Adipose tissue (tissue), 3 donors: ENCODE measurements around the gene TMEM187. TPM values are rescaled to one million over a fixed set of nuclear protein-coding genes. Genes with fewer than 3 reads are reported as not detected.

ENCODE experiments used
- H3K27ac ChIP-seq: one replicate; pipeline ENCODE4 v1.5.1; 2013; ENCODE audit warnings: low read depth, low read length
- WGBS, 3 donors: extraction: QIAGEN DNeasy Blood & Tissue Kit; methylation state at CpG; one replicate each; pipeline ENCODE4 v1.1.7; 2013; 5-methylcytosine and 5-hydroxymethylcytosine counted together
- polyA plus RNA-seq, 3 donors: library from polyadenylated mRNA; stranded (reverse); fragments of 200-250 nt; gene quantifications; one replicate each; pipeline ENCODE4 v1.2.3, GENCODE V29; 2013
- donor health status: healthy with polysubstance abuse.
- donor health status: Bipolar disorder and iron deficiency.
- donor health status: healthy.

TMEM187 gene
- polyA plus RNA-seq, 3 donors: 3.3 to 14.3 (median 5.8) TPM

DNA sequence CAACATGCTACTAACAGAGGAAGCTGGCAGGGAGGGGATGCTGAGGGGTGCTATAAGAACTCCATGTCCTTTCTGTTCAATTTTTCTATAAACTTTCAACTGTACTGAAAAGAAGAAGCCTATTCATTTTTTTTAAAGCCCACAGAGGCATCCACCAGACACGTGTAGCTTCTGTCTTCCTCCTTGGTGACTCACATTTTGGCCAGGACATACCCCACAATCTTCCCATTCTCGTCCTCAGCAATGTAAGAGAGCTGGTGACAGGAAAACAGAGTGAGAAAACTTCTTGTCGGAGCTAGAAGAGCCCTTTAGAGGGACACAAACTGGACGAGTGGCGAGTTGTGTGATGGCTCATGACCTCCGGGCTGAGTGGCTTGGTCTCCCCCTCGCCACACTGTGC, 38.8 kb upstream of the TMEM187 start:
- 32 to 44% (median 33%) methylated on average over 7 of the region's 7 CpGs for WGBS, 3 donors
- H3K27ac ChIP-seq: no peak overlapping the region

DNA sequence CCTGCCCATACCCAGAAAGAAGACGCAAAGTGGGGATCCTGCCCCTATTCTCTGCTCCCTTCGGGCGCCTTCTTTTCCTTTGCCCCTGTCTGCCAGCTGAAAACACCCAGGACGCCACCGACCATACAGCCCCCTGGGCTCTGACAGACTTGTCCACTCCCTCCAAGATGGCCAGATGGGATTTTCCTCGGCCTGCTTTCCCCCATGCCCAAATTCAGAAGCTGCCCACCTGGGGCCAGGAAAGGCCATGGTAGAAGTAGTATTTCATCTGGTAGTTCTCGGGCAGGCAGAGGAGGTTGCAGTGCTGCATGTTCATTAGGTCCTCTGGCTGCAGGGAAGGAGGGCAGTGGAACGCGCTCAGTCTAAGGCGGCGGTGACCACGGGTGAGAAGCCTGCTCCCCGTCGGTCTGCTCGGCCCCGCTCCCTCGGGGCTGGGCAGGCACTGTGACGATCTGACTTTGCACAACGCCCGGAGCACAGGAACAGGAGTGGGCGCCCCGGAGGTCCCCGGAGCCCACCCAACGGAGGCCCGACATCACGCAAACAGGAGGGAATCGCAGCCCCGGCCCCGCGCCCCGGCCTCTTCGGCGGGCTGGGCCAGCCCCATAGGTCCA, 38.3 kb upstream of the TMEM187 start:
- 4 to 23% (median 7%) methylated on average over 17 to 33 of the region's 33 CpGs for WGBS, 3 donors
- no peak overlapping the region for H3K27ac ChIP-seq

DNA sequence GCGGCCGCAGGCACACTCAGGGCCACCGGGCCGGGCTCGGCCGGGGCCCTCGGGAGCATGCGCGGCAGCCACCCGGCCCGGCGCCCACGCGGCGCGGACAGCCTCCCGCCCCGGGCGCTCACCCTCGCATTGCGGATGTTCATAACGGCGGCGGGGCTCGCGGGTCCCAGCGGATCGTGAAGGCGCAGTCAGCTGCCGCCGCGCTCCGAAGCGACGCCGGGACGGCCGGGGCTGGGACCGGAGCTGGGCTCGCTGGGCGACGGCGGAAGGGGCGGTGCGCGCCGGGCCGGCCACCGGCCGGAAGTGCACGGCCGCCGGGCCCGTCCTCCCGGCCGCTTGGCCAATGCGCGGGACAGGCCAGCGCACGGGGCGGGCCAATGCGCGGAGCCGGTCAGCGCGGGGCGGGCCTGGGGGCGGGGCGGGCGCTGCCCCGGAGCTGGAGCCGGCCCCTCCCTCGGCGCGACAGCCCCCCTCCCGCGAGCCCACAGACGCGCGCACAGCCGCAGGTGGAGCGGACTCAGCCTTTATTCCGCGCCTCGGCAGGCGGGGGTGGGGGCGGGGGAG, 37.7 kb upstream of the TMEM187 start, which contains the start of gene NAA10:
Gene NAA10, minus strand, starts transcription at position 276 of the 564 bp plus-strand sequence. Its CDS starts 133 bp downstream, at position 143.
- no peak within 1 kb of the TSS for H3K27ac ChIP-seq
- WGBS, 3 donors: 0 to 11% (median 0%) methylated on average over 7 to 81 of the region's 87 CpGs

DNA sequence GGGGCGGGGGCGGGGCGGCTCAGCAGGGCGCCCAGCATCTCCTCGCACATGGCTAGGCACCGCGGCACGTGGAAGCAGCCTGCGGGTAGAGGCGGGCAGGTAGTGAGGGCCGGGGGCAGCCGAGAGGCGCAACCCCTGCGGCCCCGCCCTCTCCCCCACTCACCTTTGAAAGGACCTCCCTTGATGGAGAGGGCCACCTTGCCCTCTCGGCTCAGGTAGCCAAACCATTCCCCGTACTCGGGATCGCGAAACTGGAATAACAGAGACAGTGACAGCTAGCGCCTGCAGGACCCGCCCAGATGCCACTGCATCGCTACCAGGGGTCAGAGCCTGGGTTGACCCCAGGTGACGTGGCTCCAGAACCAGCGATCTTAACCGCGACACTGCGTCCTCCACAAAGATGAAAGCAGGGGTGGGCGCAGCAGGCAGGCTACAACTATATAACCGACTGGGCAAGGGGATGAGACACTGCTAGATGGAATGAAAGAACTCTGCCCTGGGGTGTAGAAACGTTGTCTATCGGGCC, 37.2 kb upstream of the TMEM187 start:
- WGBS, 3 donors: 16 to 25% (median 18%) methylated on average over 14 to 30 of the region's 32 CpGs
- H3K27ac ChIP-seq: no peak overlapping the region

DNA sequence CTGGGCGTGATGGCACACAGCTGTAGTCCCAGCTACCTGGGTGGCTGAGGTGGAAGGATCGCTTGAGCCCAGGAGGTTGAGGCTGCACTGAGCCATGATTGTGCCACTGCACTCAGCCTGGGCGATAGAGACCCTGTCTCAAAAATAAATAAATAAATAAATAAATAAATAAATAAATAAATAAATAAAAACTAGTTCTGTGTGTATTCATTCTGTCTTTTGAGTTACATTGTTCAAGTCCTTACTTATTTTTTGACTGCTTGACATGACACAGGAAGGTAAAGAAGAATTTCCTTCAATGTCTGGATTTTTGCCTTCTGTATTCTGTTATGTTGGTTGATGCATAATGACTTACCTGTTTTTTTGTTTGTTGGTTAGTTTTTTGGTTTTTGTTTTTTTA, 35.5 kb upstream of the TMEM187 start:
- WGBS, 3 donors: 89 to 95% (median 94%) methylated on average over 3 of the region's 3 CpGs

DNA sequence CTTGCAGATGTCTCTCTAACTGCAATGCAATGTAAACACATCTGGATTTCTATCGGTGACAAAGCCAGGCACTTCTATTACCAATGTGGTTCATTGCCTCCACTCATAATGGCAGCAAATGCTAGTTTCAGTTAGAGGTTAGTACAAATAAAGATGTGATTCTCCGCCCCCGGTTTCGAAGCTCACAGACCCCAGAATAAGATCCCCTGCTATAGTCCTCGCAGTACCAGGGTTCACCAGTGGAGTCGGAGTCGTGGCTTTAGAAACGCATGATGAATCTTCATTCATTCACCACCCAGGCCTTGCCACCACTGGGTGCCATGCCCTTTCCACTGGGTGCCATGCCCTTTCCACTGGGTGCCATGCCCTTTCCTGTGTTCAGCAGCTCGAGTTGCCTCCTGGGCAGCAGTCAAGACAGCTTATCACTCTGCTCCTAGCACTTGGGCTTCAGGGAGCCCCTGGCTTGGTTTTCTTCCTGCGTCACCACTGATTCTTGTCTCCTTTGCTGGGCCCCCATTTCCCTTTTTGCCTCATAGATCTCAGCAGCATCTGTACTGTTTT, 34.2 kb upstream of the TMEM187 start:
- no peak overlapping the region for H3K27ac ChIP-seq
- 77 to 83% (median 78%) methylated on average over 10 of the region's 10 CpGs for WGBS, 3 donors

More for the DNA sequence above, 35.5 kb upstream of the TMEM187 start:
- H3K27ac ChIP-seq: no peak overlapping the region

DNA sequence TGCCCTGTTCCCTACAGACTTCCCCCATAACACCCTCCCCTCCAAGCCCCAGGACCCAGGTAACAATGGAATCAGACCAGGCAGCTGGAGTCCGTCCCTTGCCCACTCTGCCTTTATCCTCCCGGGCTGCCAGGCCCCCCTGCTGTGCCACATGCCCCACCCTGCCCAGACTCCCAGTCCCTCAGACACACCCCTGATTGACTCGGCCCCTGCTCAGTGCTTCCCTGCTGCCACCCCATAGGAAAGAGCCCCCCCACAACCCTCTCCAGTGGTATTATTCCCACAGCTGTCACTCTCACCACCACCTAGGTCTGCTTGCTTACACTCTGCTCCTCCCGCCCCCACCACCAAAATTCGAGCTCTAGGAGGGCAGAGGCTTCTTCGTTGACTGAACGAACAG, 33.0 kb upstream of the TMEM187 start:
- 63 to 82% (median 67%) methylated on average over 7 of the region's 7 CpGs for WGBS, 3 donors
- H3K27ac ChIP-seq: no peak overlapping the region

DNA sequence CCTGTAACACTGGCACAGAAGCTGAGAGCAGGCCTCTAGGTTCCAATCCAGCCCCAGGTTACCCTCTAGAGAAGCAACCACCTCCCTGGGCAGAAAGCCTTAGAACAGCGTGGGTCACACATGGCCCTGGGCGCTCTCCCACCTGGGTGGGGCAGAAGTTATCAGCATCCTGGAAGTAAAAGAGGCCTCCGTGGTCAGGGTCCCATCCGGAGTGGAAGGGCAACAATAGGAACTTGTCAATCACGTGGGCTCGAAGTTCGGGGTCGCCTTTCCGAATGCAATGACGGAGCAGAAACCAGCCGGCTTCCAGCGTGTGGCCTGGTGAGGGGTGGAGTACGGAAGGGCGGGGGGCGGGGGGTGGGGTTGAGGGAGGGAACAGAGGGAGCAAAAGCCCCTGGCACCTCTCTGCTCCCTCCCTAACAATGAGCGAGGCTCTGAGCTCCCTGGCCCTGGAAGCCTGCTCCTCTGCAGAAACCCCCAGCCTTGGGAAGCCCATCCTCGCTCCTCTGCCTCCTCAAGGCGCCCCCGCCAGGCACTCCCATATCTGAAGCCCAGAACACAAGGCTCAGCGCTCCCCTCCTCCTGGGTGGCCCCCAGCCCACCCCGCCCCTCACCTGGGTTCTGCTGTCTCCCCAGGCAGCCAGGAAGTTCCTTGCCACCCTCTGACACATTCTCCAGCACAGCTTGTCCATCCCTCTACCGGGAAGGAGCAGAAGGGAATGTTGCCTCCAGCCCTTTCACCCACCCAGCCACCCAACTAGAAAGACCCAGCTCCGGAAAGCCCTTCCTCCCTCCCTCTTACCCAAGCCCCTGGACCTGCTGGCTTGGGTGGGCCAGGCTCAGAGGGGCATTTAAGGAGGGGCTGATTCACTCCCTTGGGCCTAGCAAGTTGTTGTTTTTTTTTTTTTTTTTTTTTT, 31.0 kb upstream of the TMEM187 start:
- 27 to 71% (median 28%) methylated on average over 15 to 23 of the region's 23 CpGs for WGBS, 3 donors
- no peak overlapping the region for H3K27ac ChIP-seq

DNA sequence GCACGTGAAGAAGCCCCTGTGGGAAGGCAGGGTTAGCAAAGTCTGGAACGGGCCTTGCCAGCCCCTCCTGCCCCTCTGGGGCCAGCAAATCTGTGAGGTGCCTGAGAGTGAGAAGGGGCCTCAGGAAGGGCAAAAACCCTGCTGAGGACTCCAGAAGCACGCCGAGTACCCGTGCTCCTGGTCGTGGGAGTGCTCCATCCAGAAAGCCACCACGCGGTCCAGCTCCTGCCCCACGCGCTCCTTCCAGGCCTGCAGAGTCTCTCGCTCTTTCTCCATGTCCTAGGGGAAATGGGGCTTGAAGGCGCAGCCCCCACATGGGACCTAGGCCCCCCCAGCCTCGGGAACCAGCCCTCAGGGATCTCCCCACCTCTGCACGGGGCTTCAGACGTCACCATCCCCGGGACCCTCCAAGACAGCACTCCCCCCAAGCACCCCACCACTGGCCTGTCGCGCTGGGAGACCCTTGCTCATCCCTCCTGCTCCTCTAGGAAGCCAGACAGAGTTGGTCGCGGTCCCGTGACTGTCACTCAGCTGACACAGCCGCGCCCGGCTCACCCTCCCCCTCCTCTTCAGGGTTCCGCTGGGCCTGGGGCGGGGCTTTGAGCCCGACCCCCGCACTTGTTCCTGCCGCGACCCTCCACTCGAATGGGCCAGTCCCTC, 28.3 kb upstream of the TMEM187 start, which contains the start of gene RENBP:
Gene RENBP, minus strand, starts transcription at position 504 of the 660 bp plus-strand sequence. Its CDS starts 33 bp downstream, at position 471.
- H3K27ac ChIP-seq: no peak within 1 kb of the TSS
- 20 to 26% (median 20%) methylated on average over 21 to 31 of the region's 31 CpGs for WGBS, 3 donors

DNA sequence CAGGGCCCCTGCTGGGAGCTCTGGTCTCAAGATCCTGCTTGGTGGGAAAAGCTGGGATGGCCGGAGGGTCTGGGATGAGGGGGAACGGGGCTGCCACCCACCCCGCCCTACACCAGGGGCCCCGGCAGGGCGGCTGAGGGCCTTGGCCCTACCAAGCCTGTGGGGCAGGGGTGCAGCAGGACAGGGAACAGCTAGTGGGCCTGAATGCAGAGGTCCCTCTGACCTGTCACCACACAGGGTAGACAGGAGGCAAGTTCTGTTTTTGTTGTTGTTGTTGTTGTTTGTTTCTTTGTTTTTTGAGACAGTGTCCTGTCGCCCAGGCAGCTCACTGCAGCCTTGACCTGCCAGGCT, 27.8 kb upstream of the TMEM187 start:
- no peak overlapping the region for H3K27ac ChIP-seq
- 40 to 66% (median 50%) methylated on average over 2 to 6 of the region's 6 CpGs for WGBS, 3 donors

DNA sequence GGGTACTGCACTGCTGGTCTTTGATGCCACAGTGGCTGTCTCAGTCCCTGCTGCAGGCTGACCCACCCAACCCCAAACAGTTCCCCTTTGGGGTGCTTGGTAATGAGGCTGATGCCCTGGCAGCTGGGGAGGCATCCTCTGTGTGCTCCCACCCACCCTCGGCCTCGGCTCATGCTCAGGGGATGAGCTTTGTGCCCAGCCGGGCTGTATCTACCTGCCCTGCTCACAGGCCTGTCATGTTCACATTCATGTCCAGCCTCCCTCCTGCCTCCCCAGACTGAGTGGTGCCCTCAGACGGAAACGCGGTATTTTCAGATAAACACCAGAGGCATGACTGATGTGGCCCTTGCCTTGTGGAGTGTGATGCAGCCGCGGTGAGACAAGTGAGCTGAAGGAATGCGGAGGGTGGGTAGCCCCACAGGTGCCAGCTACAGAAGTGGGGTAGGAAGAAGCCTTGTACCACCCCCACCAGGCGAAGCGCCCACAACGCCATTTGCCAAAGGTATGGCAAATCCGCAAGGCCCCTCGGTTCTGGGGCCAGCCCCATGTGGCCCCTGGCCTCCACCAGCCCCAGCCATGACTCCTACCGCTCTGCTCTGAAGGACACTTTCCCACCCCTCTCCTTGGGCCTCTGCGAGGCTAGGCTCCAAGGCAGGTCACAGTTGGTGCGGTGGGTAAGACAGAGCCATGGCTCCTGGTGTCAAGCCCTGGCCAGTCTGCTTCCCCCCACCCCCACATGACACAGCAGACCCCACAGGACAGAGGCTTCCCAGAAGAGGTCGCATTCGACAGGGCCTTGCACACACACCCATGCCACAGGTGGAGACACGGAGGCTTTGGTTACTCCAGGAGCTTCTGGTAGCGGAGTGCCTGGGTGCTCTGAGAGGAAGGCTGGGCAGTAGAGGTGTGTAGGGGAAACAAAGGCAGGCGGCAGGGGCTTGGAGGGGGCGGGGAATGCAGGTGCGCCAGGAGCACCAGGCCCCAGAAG, 26.3 kb upstream of the TMEM187 start:
- H3K27ac ChIP-seq: no peak overlapping the region

DNA sequence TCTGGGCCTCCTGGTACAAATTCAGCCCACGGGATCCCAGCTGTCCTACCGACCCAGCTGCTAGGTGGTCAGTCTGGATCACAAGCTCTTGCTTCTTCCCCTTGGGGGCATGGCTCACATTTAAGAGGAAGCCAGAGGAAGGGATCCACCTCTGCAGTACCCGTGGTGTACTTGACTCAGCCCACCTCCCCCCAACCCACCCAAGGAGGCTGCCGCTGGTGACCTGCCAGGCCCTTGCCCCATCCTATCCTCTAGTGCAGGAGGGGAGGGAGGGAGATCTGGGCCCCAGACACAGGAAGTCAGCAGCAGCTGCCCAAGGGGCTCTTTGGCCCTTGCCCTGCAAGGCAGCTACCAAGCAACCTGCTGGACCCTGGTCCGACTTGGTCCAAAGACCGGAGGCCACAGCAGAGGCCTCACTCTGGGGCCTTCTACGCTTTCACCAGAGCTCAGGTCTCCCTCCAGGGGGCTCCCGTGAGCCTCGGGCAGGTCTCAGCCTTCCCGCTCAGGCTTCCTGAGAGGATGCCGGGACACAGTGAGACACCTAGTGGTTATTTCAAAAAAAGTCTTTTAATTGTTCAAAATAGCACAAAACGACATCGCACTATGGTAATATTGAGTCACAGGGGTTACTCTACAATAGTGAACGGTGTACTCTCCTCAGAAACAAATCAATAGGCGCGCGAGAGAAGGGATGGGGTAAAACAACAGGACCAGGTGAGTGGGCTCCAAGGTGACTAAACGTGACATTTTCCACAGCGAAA, 25.4 kb upstream of the TMEM187 start:
- 33 to 50% (median 37%) methylated on average over 17 to 19 of the region's 19 CpGs for WGBS, 3 donors
- H3K27ac ChIP-seq: no peak overlapping the region

More for the DNA sequence above, 26.3 kb upstream of the TMEM187 start:
- WGBS, 3 donors: 83 to 86% (median 84%) methylated on average over 17 to 24 of the region's 24 CpGs

DNA sequence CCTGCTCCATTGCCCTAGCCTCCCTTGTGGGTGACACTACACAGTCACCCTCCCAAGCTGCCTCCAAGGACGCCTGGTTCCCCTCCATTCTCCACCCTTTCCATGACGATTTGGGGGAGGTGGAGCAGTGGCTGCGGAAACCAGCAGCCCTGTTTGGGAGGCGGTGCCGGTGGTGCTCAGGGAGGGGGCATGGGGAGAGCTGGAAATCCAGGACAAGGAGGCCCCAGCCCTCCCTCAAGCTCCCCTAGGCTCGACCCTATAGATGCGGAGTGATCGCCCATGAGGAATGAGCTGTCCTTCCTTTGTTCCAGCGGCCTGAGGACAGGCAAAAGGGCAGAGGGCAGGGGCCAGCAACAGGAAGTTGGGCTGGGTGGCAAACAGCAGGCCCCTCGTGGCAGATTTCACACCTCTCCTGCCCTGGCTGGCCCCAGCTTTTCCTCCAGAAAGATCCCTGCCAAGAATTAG, 24.5 kb upstream of the TMEM187 start:
- 53 to 66% (median 57%) methylated on average over 2 to 10 of the region's 10 CpGs for WGBS, 3 donors
- H3K27ac ChIP-seq: no peak overlapping the region

DNA sequence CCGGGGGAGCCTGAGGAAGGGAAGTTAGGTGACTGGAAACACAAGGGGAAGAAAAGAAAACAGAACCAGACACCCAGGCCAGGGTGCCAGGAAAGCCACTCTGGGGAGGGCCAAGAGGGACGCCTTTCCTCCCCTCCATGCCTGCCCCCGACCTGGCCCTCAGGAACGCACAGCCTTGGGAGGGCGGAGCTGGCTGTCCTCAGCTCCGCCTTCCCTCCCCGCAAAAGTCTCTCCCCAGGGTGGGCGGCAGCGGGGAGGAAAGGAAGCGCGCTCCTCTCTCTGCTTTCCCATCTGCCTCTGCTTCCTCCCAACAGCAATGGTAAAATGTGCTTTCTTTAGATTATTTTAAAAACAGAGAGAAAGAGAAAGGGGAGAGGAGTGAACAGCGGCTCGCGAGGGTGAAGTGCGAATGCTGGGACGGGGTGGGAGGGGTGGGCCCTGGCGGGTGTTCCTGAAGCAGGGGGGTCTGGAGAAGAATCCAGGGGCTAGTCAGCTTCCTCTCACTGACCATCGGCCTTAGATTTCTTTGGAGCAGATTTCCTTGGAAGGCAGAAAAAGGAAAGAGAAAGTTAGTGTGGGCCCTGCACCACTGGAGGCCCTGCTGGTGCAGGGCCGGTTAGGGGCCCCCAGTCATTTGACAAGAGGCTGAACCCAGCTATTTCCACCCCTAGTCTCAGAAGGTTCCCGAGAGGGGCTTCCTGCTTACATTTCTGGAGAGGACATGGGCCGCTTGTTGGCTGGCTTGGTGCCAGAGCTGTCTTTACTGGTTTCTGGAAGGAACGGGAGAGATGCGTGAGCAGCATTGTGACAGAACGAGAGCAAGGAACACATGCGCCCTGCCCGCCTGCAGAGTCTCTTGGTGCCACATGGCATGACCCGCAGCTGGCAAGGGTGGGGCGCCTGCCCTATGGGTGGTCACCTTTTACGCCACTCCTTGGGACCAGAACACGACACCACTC, 23.4 kb upstream of the TMEM187 start:
- no peak overlapping the region for H3K27ac ChIP-seq
- WGBS, 3 donors: 45 to 78% (median 72%) methylated on average over 15 to 30 of the region's 30 CpGs

DNA sequence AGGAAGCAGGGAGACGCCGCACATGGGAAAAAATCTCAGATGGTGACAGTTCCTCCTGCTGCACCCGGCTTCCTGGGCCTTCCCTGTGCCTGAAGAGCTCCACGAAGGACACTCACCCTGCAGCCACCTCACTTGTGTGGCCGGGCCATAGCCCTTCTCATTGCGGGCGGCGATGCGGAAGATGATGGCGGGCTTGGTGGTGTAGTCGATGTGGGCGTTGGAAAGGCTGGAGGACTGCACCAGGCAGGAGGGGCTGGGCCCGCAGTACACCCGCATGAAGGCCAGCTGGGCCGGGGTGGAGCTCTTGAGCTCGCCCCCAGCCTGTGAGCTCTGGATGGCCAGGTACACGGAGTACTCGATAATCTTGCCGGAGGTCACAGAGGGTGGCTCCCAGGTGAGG, 22.4 kb upstream of the TMEM187 start:
- 85 to 94% (median 89%) methylated on average over 15 to 19 of the region's 19 CpGs for WGBS, 3 donors
- no peak overlapping the region for H3K27ac ChIP-seq
